ENCODE data around the gene NEMP2. TPM values are rescaled to one million over a fixed set of nuclear protein-coding genes. Genes with fewer than 3 reads are reported as not detected.

The NEMP2 gene
- total RNA-seq, 2 experiments from 2014 or later: 11.6 to 12.2 TPM

DNA sequence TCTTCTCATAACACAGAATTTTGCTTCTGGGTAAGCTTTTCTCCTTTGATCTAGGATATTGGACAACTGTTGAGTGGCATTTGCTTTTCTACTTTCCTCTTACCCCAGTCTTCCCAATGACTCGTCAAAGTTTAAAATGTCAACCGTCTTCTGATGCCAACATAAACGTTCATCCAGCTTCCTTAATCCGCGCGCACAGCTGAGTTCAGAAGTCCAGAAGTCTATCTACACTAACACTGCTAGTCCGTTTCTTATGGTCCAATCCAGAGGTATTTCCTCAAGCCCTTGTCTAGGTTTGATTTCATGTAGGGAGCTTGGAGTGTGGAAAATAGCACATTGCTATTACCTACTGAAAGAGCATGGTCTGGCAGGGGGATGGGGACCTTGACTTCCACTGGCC is 77.7 kb downstream of the NEMP2 start:
- Histone ChIP-seq H3K27me3 (ENCODE audit: control insufficient read depth in 1 of 2, insufficient read depth in 2 of 2, low read length in 2 of 2) (no peaks in the 10 kb centered on the region), H3K4me3 (ENCODE audit: low read length) (no peak overlapping the region), H3K9me3 (ENCODE audit: control insufficient read depth in 1 of 2, insufficient read depth in 1 of 2, low read length in 2 of 2) (no peaks in the 10 kb centered on the region), H3K4me1 (ENCODE audit: insufficient read depth, low read length) (peaks cover 4% of the 10 kb centered on the region), H3K27ac (ENCODE audit: low read depth in 1 of 2, low read length in 2 of 2) (no peak overlapping the region), H3K36me3 (ENCODE audit: insufficient read depth, low read length) (peaks cover 41% of the 10 kb centered on the region)
- peaks cover 80% of the 10 kb centered on the region for H3K4me1 Mint-ChIP-seq (ENCODE audit: low read depth)
- TF ChIP-seq, protein P1, sequence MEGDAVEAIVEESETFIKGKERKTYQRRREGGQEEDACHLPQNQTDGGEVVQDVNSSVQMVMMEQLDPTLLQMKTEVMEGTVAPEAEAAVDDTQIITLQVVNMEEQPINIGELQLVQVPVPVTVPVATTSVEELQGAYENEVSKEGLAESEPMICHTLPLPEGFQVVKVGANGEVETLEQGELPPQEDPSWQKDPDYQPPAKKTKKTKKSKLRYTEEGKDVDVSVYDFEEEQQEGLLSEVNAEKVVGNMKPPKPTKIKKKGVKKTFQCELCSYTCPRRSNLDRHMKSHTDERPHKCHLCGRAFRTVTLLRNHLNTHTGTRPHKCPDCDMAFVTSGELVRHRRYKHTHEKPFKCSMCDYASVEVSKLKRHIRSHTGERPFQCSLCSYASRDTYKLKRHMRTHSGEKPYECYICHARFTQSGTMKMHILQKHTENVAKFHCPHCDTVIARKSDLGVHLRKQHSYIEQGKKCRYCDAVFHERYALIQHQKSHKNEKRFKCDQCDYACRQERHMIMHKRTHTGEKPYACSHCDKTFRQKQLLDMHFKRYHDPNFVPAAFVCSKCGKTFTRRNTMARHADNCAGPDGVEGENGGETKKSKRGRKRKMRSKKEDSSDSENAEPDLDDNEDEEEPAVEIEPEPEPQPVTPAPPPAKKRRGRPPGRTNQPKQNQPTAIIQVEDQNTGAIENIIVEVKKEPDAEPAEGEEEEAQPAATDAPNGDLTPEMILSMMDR (IDR thresholded peaks at IDR 0.05): no peak
- no peaks in the 10 kb centered on the region for H3K9me3 Mint-ChIP-seq
- ATAC-seq (ENCODE audit: poor library complexity): no peak
- CTCF ChIA-PET: no interaction called here
- intact Hi-C loops (cut with DNase I, micrococcal nuclease): loop anchor here in 1 of 2 experiments (5.0 kb wide), 1 partner anchor 35 kb away; no protein-coding TSS in a partner anchor
- DNase-seq: no peak
- no peak overlapping the region for H3K27ac Mint-ChIP-seq
- H3K27me3 Mint-ChIP-seq: no peaks in the 10 kb centered on the region
- POLR2A ChIA-PET: no interaction called here
- no peak overlapping the region for H3K4me3 Mint-ChIP-seq
- peaks cover 76% of the 10 kb centered on the region for H3K36me3 Mint-ChIP-seq (ENCODE audit: low read depth)

DNA sequence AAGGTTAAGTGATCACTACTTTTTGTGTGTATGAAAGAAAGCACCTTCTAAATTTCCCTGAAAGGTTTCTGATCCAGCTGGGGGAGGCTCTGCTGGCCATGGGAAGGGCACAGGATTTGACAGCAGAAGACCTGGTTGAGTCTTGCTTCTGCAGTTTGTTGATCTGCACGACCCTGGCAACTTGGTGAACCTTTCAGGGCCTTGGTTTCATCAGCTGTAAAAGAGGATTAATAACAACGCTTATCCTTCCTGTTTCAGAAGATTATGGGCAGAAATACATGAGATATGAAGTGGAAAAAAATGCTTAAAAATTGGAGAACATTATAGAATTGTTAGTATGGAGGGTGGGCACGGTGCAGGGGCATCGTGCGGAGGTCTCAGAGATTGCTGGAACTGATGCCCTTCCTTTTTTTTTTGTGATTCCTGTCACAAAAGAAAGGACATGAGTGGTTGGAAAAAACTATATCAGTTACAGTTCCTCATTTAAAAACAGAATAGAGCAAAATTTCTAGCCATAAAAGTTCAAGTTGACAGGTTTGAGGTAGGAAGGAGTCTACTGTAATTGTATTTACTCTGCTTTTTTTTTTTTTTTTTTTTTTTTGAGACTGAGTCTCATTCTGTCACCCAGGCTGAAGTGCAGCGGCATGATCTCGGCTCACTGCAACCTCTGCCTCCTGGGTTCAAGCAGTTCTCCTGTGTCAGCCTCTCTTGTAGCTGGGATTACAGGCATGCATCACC is 79.0 kb downstream of the NEMP2 start:
- DNase-seq (no peak), ATAC-seq (ENCODE audit: poor library complexity) (no peak)
- Mint-ChIP-seq H3K27ac (no peak overlapping the region), H3K4me1 (ENCODE audit: low read depth) (peaks cover 83% of the 10 kb centered on the region), H3K27me3 (no peaks in the 10 kb centered on the region), H3K9me3 (no peaks in the 10 kb centered on the region), H3K36me3 (ENCODE audit: low read depth) (peaks cover 78% of the 10 kb centered on the region), H3K4me3 (no peak overlapping the region)
- TF ChIP-seq, protein P1 (IDR thresholded peaks at IDR 0.05): no peak
- no peaks in the 10 kb centered on the region for H3K9me3 ChIP-seq (ENCODE audit: control insufficient read depth in 1 of 2, insufficient read depth in 1 of 2, low read length in 2 of 2)
- intact Hi-C loops (cut with DNase I, micrococcal nuclease): loop anchor here in 1 of 2 experiments (5.0 kb wide), 1 partner anchor 33 kb away; no protein-coding TSS in a partner anchor
- H3K36me3 ChIP-seq (ENCODE audit: insufficient read depth, low read length): peaks cover 41% of the 10 kb centered on the region
- H3K27me3 ChIP-seq (ENCODE audit: control insufficient read depth in 1 of 2, insufficient read depth in 2 of 2, low read length in 2 of 2): no peaks in the 10 kb centered on the region
- ChIA-PET CTCF (no interaction called here), POLR2A (no interaction called here)
- H3K4me1 ChIP-seq (ENCODE audit: insufficient read depth, low read length): peaks cover 4% of the 10 kb centered on the region
- H3K4me3 ChIP-seq (ENCODE audit: low read length): no peak overlapping the region
- no peak overlapping the region for H3K27ac ChIP-seq (ENCODE audit: low read depth in 1 of 2, low read length in 2 of 2)

DNA sequence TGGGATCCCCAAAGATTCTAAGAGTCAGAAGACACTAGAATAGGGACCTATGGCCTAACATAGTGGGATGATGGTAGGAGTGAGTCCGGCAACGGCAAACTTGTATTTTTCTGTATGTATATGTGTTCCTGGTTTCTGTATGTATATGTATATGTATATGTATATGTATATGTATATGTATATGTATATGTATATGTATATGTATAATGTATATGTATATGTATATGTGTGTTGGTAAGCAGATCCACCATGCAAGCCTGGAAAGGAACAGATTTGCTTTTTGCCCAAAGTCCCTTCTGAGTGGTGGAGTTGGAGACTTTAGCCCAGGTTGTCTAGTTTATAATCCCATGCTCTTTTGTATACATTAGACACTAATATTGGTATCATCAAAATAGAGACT is 79.7 kb downstream of the NEMP2 start:
- TF ChIP-seq, protein P1 (IDR thresholded peaks at IDR 0.05): no peak
- H3K27ac Mint-ChIP-seq: no peak overlapping the region
- Histone ChIP-seq H3K27me3 (ENCODE audit: control insufficient read depth in 1 of 2, insufficient read depth in 2 of 2, low read length in 2 of 2) (no peaks in the 10 kb centered on the region), H3K27ac (ENCODE audit: low read depth in 1 of 2, low read length in 2 of 2) (no peak overlapping the region), H3K36me3 (ENCODE audit: insufficient read depth, low read length) (peaks cover 37% of the 10 kb centered on the region), H3K4me1 (ENCODE audit: insufficient read depth, low read length) (peaks cover 4% of the 10 kb centered on the region), H3K4me3 (ENCODE audit: low read length) (no peak overlapping the region), H3K9me3 (ENCODE audit: control insufficient read depth in 1 of 2, insufficient read depth in 1 of 2, low read length in 2 of 2) (no peaks in the 10 kb centered on the region)
- H3K36me3 Mint-ChIP-seq (ENCODE audit: low read depth): peaks cover 75% of the 10 kb centered on the region
- intact Hi-C loops (cut with DNase I, micrococcal nuclease): loop anchor here in 1 of 2 experiments (5.0 kb wide), 1 partner anchor 32 kb away; no protein-coding TSS in a partner anchor
- H3K4me1 Mint-ChIP-seq (ENCODE audit: low read depth): peaks cover 76% of the 10 kb centered on the region
- ChIA-PET CTCF (no interaction called here), POLR2A (no interaction called here)
- ATAC-seq (ENCODE audit: poor library complexity): no peak
- H3K4me3 Mint-ChIP-seq: no peak overlapping the region
- DNase-seq: no peak
- no peaks in the 10 kb centered on the region for H3K27me3 Mint-ChIP-seq
- H3K9me3 Mint-ChIP-seq: no peaks in the 10 kb centered on the region

Other genes starting within 250 kb of the NEMP2 start
- 1 to 10 TPM; 3.5 to 7.1 TPM for gene HIBCH, start 214.9 kb downstream of the NEMP2 start, total RNA-seq
- 1 to 10 TPM; 2.0 to 2.7 TPM for gene INPP1, start 191.1 kb downstream of the NEMP2 start, total RNA-seq
- 10 to 100 TPM; 41.2 to 47.8 TPM for gene MFSD6, start 126.4 kb downstream of the NEMP2 start, total RNA-seq
- gene NAB1, start 114.4 kb upstream of the NEMP2 start, total RNA-seq: 10 to 100 TPM; 20.0 to 21.1 TPM